Amniotic epithelial cell (primary cell): ENCODE results near the gene LSM7.

Source experiments
- DNase-seq: peaks from one replicate; pipeline ENCODE4 v3.0.0-alpha.2; 2010; ENCODE audit warnings: low read depth

The LSM7 gene

GRCh38 chr19:2276429-2276986, 51.9 kb downstream of the LSM7 start:
- no peak for DNase-seq

- no peak for DNase-seq
These were observed 52.6 kb downstream of the LSM7 start for GRCh38 chr19:2275588-2276428.

- DNase-seq: peak; percentile 53
These were observed 53.4 kb downstream of the LSM7 start for GRCh38 chr19:2274931-2275535.

- no peak for DNase-seq
These were observed 54.1 kb downstream of the LSM7 start for GRCh38 chr19:2274185-2274711.

GRCh38 chr19:2273356-2274184, 54.8 kb downstream of the LSM7 start:
- DNase-seq: peak; percentile 66
